Upper lobe of right lung (tissue), 1 donor: ENCODE results near the gene G3BP2. TPM values are rescaled to one million over a fixed set of nuclear protein-coding genes. Genes with fewer than 3 reads are reported as not detected.

ENCODE experiments used
- ATAC-seq: fragments of 200-7000 bp; cut with Tn5 transposase; one replicate; pipeline ENCODE4 v1.9.1; 2020; ENCODE audit warnings: mild to moderate bottlenecking, moderate library complexity
- DNase-seq: peaks from one replicate; pipeline ENCODE4 v3.0.0-alpha.2; 2020
- H3K27ac ChIP-seq: fragments of 200-600 bp; one replicate; pipeline ENCODE4 v1.8.0; 2022
- H3K27me3 ChIP-seq: fragments of 200-600 bp; one replicate; pipeline ENCODE4 v1.8.0; 2022; ENCODE audit warnings: mild to moderate bottlenecking
- H3K36me3 ChIP-seq: fragments of 200-600 bp; one replicate; pipeline ENCODE4 v1.8.0; 2022
- H3K4me1 ChIP-seq: fragments of 200-600 bp; one replicate; pipeline ENCODE4 v1.8.0; 2022
- H3K4me3 ChIP-seq: fragments of 200-600 bp; one replicate; pipeline ENCODE4 v1.8.0; 2022; ENCODE audit warnings: mild to moderate bottlenecking
- H3K9me3 ChIP-seq: fragments of 200-600 bp; one replicate; pipeline ENCODE4 v1.8.0; 2022
- intact Hi-C: fragments of 100-400 bp; cut with DNase I; formaldehyde crosslinking; loops from one replicate; pipeline ENCODE4 v1.11.0; 2022
- total RNA-seq: library from RNA; stranded (reverse); fragmentation: NEBNext Ultra II Directional; extraction: Animal tissue kit (Norgen Biotek cat#: 25700); gene quantifications from one replicate; pipeline ENCODE4 v1.2.1, GENCODE V29; 2021
- TF ChIP-seq, protein P1 (sequence below): fragments of 200-600 bp; IDR thresholded peaks from one replicate; pipeline ENCODE4 v1.8.0; 2022; ENCODE audit warnings: antibody characterized with exemption
- donor health status: DM: no; HTN: yes; CAD: no; lungs with severe emphysema.

Gene G3BP2
- total RNA-seq, 1 donor from 2014 or later = 102 TPM

DNA sequence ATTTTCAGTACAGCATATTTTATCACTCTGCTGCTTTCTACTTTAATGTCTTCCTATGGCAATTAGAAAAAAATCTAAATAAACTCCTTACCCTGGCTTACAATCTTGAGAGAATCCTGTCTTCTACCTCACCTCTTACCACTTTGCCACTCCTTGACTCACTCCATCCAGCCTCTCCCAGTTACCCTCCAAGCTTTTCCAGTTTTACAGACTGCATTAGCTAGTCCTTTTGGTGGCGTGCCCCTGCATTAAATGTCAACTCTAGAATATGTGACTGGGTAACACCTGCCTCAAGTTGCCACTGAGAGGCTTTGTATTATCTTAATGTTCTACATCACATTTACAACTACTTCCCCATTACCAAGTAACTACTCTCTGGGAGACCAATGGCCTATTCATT is 35.4 kb downstream of the G3BP2 start:
- TF ChIP-seq, protein P1, sequence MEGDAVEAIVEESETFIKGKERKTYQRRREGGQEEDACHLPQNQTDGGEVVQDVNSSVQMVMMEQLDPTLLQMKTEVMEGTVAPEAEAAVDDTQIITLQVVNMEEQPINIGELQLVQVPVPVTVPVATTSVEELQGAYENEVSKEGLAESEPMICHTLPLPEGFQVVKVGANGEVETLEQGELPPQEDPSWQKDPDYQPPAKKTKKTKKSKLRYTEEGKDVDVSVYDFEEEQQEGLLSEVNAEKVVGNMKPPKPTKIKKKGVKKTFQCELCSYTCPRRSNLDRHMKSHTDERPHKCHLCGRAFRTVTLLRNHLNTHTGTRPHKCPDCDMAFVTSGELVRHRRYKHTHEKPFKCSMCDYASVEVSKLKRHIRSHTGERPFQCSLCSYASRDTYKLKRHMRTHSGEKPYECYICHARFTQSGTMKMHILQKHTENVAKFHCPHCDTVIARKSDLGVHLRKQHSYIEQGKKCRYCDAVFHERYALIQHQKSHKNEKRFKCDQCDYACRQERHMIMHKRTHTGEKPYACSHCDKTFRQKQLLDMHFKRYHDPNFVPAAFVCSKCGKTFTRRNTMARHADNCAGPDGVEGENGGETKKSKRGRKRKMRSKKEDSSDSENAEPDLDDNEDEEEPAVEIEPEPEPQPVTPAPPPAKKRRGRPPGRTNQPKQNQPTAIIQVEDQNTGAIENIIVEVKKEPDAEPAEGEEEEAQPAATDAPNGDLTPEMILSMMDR = no peak
- Histone ChIP-seq H3K9me3 (no peaks in the 10 kb centered on the region), H3K4me1 (peaks cover 5% of the 10 kb centered on the region), H3K27me3 (no peaks in the 10 kb centered on the region), H3K27ac (no peak overlapping the region), H3K4me3 (no peak overlapping the region), H3K36me3 (no peaks in the 10 kb centered on the region)
- no peak for DNase-seq
- intact Hi-C loops = no loop called here
- ATAC-seq = no peak

DNA sequence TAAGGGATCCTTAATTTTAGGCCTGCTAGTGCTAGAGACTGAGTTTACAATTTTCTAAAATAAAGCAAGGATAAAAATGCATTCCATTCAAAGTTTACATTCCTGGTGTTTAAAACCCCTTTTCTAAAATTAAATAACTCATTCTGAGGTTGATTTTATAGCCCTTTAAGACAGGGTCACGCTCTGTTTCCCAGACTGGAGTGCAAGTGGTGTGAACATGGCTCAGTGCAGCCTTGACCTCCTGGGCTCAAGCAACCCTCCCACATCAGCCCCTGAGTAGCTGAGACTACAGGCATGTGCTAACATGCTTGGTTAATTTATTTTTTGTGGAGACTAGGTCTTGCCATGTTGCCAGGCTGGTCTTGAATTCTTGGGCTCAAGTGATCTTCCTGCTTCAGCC is 36.0 kb downstream of the G3BP2 start:
- Histone ChIP-seq H3K27ac (no peak overlapping the region), H3K9me3 (no peaks in the 10 kb centered on the region), H3K4me1 (peaks cover 5% of the 10 kb centered on the region), H3K36me3 (no peaks in the 10 kb centered on the region), H3K4me3 (no peak overlapping the region), H3K27me3 (no peaks in the 10 kb centered on the region)
- ATAC-seq = no peak
- intact Hi-C loops = no loop called here
- TF ChIP-seq, protein P1 = no peak
- DNase-seq = no peak

DNA sequence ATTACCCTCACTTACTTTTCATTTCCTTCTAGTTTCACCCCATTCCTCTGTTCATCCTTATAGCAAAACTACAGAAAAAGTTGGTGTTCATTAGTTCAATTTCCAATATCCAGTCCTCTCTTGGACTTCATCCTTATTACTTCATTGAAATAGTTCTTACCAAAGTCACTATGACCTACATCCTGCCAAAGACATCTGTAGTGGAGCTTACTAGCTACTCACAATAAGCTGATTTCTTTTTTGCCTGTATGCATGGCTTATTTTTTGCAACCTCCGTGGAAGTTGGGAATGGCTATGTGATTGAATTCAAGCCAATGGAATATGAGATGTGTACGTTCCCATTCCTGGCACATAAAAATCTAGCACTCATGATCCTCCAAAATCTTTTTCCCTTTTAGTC is 38.3 kb downstream of the G3BP2 start:
- ATAC-seq (no peak), DNase-seq (no peak)
- TF ChIP-seq, protein P1 = no peak
- intact Hi-C loops = no loop called here
- Histone ChIP-seq H3K4me1 (peaks cover 5% of the 10 kb centered on the region), H3K9me3 (no peaks in the 10 kb centered on the region), H3K27ac (no peak overlapping the region), H3K36me3 (no peaks in the 10 kb centered on the region), H3K27me3 (no peaks in the 10 kb centered on the region), H3K4me3 (no peak overlapping the region)

DNA sequence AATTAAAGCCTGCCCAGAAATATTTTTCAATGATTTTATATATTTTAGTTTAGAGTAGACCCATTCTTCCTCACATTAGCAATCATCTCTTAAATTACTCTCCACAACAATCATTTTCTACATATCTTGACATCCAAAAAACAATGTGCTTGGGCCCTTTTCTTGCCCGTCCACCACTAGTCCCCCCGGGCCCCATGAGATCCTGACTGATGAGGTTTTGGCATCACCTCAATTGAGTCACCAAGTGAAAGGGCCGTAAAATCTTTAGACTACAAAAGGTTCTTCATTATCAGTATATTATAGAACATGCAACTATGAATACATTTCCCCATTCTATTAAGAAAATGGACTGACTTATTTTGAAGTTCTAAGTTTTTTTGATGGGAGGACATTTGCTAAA is 38.9 kb downstream of the G3BP2 start:
- intact Hi-C loops = no loop called here
- ATAC-seq (no peak), DNase-seq (no peak)
- H3K9me3 ChIP-seq = no peaks in the 10 kb centered on the region
- H3K36me3 ChIP-seq = no peaks in the 10 kb centered on the region
- H3K4me1 ChIP-seq = no peaks in the 10 kb centered on the region
- TF ChIP-seq, protein P1 = no peak
- H3K27ac ChIP-seq = no peak overlapping the region
- no peaks in the 10 kb centered on the region for H3K27me3 ChIP-seq
- no peak overlapping the region for H3K4me3 ChIP-seq

DNA sequence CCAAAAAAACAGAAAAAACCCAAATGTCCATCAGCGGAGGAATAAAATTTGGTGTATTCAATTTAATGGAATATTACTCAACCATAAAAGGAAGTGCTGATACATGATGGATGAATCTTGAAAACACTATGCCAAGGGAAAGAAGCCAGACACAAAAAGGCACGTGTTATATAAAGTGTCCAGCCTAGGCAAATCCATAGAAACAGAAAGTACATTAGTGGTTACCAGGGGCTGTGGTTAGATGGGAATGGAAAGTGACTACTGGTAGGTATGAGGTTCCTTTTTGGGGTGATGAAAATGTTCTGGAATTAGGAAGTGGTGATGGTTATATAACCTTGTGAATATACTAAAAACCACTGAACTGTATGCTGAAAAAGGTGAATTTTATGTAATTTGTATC is 39.4 kb downstream of the G3BP2 start:
- TF ChIP-seq, protein P1 = no peak
- Histone ChIP-seq H3K36me3 (no peaks in the 10 kb centered on the region), H3K27ac (no peak overlapping the region), H3K4me3 (no peak overlapping the region), H3K4me1 (no peaks in the 10 kb centered on the region), H3K9me3 (no peaks in the 10 kb centered on the region), H3K27me3 (no peaks in the 10 kb centered on the region)
- DNase-seq (no peak), ATAC-seq (no peak)
- intact Hi-C loops = no loop called here

DNA sequence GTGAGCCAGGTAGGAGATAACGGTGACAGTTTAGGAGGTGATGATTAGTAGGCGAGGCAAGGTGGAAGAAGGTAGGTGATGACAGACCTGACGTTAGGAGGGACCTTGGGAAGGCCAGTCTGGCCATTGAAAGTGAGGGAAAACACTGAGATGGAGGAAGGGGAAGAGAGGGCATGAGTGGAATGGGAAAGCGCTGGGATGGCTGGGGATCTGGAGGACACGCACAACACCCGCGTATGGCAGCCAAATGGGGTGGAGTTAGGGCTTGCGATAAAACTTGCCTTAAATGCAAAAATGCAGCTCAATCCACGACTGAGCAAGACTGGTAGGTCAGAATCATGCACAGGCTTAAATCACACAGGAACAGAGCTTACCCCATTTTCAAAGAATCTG is 42.3 kb downstream of the G3BP2 start:
- Histone ChIP-seq H3K4me1 (no peaks in the 10 kb centered on the region), H3K4me3 (peak overlapping the region; percentile 62), H3K36me3 (no peaks in the 10 kb centered on the region), H3K27ac (peak overlapping the region; percentile 70), H3K9me3 (no peaks in the 10 kb centered on the region), H3K27me3 (no peaks in the 10 kb centered on the region)
- ATAC-seq (peak; percentile 1), DNase-seq (no peak)
- TF ChIP-seq, protein P1 = no peak
- intact Hi-C loops = no loop called here
